Fibroblast of villous mesenchyme (primary cell): Measurements from ENCODE around the gene MRPL58. TPM values are rescaled to one million over a fixed set of nuclear protein-coding genes. Genes with fewer than 3 reads are reported as not detected.
"Not testable (repeated sequence)": the region's sequence is repeated elsewhere in the genome, so short reads cannot be mapped to it uniquely, and the experiment has no call there.

Source experiments
- DNase-seq: peaks from one replicate; pipeline ENCODE4 v3.0.0-alpha.2; 2010; ENCODE audit warnings: low read depth
- H3K4me3 ChIP-seq: 2 replicates; pipeline ENCODE4 v1.5.1; 2011; ENCODE audit warnings: low read depth, mild to moderate bottlenecking, low read length
- total RNA-seq: library from RNA; depleted of rRNA; stranded (reverse); fragments of >200 nt; gene quantifications from 2 replicates; pipeline ENCODE4 v1.2.3, GENCODE V29; 2012
- TF ChIP-seq, protein P1 (sequence below): IDR thresholded peaks from 2 replicates; pipeline ENCODE4 v1.5.1; 2012; ENCODE audit warnings: low read depth, mild to moderate bottlenecking, low read length; ENCODE audit not compliant: insufficient read depth

MRPL58 gene
- total RNA-seq, 1 donor, result 23.7 TPM

DNA sequence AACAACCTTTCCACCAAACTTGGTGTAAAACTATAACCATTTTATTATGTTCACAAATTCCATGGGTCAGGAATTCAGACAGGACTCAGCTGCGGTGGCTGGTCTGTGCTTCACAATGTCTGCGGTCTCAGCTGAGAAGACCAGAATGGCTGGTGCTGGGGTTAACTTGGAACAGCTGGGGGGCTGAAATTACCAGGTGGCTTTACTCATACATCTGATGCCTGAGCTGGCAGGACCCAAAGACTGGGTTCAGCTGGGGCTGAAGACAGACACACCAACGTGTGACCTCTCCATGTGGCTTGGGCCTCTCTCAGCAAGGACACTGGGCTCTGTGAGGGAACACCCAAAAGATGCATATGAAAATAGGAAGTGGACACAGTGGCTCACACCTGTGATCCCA is 34.2 kb upstream of the MRPL58 start:
- no peak overlapping the region for H3K4me3 ChIP-seq
- no peak for DNase-seq
- TF ChIP-seq, protein P1, sequence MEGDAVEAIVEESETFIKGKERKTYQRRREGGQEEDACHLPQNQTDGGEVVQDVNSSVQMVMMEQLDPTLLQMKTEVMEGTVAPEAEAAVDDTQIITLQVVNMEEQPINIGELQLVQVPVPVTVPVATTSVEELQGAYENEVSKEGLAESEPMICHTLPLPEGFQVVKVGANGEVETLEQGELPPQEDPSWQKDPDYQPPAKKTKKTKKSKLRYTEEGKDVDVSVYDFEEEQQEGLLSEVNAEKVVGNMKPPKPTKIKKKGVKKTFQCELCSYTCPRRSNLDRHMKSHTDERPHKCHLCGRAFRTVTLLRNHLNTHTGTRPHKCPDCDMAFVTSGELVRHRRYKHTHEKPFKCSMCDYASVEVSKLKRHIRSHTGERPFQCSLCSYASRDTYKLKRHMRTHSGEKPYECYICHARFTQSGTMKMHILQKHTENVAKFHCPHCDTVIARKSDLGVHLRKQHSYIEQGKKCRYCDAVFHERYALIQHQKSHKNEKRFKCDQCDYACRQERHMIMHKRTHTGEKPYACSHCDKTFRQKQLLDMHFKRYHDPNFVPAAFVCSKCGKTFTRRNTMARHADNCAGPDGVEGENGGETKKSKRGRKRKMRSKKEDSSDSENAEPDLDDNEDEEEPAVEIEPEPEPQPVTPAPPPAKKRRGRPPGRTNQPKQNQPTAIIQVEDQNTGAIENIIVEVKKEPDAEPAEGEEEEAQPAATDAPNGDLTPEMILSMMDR, result no peak

DNA sequence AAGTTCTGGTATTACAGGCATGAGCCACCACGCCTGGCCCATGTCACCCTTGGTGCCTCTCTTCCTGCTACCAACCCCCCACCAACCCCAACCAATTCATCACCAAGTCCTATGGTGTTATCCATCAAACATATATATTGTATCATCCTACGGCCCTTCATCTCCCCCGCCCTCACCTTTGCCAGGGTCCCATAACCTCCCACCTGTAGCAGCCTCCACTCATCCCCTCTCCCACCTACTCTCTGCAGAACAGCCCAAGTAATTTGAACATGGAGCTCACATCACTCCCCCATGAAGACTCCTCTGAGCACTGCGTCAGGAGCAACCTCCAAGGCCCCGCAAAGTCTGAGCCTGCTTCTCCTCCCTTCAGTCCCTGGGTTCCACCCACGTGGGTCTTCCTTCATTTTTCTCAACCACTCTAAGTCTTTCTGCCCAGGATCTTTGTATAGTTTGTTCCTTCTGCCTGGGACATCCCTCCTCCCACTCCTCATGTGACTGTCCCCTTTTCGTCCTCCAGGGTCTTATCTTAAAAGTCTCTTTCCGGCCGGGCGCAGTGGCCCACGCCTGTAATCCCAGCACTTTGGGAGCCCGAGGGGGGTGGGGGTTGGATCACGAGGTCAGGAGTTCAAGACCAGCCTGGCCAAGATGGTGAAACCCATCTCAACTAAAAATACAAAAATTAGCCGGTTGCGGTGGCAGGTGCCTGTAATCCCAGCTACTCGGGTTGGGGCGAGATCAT is 32.9 kb upstream of the MRPL58 start:
- TF ChIP-seq, protein P1, result no peak
- no peak for DNase-seq
- no peak overlapping the region for H3K4me3 ChIP-seq

DNA sequence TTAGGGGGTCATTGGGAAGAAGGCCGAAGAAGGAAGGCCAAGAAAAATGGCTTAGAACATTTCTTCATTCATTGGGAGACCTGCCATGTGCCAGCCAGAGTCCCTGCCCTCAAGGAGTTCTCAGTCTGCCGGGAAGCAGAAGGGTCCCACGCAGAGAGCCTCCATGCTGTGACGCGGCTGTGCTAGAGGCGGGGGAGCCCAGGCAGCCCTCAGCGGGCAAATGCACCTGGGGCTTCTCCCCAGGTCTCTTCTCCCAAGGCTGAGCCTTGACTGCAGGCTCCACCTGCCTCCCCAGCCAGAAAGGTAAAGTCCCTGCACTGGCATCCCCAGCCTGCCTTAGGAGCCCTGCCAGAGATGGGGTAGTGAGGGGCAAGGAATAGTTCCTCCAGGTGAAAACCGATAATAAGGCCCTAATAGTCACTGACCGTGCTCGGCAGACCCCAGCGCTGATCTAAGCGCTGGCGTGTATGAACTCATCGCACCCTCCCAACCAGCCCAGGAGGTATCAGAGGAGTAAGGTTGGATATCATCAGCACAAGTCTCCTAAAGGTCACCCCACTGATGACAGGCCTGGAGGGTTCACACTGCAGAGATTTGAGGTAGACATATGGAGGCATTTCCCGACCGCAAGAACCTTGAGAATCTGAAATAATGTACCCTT is 31.0 kb upstream of the MRPL58 start:
- no peak for DNase-seq
- TF ChIP-seq, protein P1, result no peak
- peak overlapping the region; percentile 73 for H3K4me3 ChIP-seq

DNA sequence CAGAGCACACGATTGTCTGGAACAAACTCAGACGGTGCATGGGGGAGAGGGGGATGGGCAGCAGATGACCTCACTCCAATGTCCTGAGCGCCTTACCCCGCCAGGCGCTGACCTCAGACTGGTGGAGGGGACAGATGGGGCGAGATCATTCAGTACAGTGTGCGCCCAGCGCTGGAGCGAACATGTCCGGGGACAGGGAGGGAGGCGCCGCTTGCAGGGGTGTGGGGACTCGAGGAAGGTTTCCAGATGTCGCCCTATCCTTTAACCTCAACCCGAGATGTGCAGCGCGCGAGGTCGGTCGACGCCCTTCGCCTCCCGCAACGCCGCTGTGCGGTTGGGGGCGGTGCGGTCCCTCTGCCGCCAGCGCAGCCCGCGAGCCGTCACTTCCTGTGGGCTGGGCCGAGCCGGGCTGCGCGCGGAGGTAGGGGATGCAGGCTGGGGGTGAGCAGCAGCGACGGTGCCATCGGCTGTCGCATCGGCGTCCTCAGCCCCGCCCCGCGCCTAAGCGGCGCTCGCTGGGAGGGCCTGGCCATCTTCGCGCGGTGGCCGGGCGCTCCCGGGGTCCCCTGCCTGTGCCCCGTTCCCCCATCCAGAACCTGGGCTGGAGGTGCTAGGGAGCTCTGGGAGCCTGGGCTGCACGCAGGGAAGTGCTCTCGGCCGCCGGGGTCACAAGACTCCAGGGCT is 30.3 kb upstream of the MRPL58 start:
- TF ChIP-seq, protein P1, result no peak
- DNase-seq, result peak; percentile 55
- H3K4me3 ChIP-seq, result peak overlapping the region; percentile 73

DNA sequence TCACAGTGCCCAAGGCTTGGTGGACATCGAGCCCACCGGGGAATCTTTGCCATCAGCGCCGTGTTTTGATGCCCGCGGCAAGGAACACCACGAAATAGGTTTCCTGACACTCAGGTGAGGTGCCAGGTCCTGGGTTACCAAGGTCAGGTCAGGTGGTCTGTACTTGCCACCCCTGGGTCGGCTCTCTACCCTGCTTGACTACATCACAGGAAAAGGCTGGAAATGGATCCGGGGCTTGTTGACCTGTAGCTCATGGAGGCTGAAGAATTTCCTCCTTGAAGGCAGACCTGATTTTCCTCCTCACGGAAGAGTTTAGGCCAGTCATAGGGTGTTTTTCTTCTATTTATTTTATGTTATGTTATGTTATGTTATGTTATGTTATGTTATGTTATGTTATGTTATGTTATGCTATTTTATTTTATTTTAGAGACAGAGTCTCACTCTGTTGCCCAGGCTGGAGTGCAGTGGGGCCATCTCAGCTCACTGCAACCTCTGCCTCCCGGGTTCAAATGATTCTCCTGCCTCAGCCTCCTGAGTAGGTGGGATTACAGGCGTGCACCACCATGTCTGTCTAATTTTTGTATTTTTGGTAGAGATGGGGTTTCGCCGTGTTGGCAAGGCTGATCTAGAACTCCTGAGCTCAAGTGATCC is 29.7 kb upstream of the MRPL58 start:
- DNase-seq, result not testable (repeated sequence)
- peak overlapping the region; percentile 73 for H3K4me3 ChIP-seq

DNA sequence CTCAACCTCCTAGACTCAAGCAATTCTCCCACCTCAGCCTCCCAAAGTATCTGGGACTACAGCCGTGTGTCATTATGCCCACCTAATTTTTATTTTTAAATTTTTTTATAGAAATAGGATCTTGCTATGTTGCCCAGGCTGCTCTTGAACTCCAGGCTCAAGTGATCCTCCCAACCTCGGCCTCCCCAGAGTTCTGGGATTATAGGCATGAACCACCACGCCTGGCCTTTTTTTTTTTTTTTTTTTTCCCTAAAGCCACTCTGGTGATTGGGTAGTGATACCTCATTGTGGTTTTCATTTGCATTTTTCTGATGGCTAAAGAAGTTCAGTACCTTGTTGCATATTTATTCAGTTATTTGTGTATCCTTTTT is 26.3 kb upstream of the MRPL58 start:
- TF ChIP-seq, protein P1, result no peak
- H3K4me3 ChIP-seq, result no peak overlapping the region
- DNase-seq, result no peak

DNA sequence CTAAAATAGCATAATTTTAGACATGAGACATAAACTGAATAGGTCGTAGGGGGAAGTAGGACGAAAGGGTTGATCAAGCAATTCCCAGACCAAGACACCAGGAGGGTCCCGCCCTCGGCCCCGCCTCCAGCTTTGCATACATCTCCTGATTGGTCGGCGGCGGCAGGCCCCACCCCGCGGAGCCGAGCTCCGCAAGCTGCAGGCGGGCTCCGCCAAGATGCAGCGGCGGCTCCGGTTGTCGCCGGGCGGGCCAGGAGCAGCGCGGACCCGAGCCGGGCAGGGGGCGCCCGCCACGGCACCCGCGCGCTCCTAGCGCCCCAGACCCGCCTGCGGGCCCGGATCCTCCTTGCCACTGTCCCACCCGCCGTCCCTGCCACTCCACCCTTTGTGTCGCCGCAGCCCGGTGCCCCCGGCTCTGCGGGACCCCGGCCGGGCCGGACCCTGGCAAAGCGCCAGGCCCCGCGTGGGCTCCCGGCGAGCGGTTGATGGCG is 25.0 kb upstream of the MRPL58 start, which contains the start of gene CDR2L:
TSS of gene CDR2L (plus strand) at position 215 of the 491 bp plus-strand sequence. CDS start 412 bp downstream, outside the sequence.
- DNase-seq, result peak; percentile 94
- TF ChIP-seq, protein P1, result no peak
- peak within 1 kb of the TSS; percentile 74 for H3K4me3 ChIP-seq
